ENCODE results near the gene MSMO1. TPM values are rescaled to one million over a fixed set of nuclear protein-coding genes. Genes with fewer than 3 reads are reported as not detected.

Gene MSMO1
- total and polyA plus RNA-seq, 2 of the 8 experiments (the other 6 are each of a cell fraction or from before 2014, with no cell fraction given) = 79.8 to 109 TPM

DNA sequence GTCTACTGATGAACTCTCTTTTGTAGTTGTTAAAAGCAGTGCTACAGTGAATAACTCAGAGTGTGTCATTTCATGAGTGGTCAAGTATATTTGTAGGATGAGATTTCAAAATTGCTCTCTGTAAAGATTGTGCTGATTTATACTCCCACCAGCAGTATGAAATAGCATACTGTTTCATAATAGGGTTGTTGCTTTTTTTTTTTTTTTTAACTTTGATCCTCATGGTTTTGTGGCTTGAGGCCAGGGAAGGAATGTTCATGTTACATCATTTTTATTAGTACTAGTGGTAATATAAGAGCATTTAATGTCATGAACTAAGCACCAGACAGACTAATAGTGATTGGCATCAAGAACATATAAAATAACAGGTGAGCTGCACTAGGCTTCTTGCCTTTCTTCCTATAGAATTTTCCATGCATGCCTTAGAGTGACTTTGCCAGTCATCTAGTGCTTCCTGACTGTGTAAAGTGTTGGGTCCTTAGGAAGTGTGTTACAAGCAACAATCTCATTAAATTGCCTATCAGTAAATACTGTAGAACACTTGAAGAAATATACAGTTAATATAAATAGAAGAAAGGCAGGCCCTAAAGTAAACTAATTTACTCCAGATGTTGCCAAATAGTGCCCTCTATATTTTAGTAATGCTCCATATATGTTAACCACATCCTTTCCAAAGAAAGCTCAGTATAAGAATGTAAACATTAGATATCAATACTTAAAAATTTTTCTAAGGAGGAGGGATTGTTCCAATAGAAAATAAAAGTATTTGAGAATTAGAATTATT is 38.6 kb upstream of the MSMO1 start (continued):
- TF ChIP-seq NRF1 (IDR thresholded peaks at IDR 0.05; ENCODE audit: low read depth, low read length) = no peak
- TF ChIP-seq GABPA (IDR thresholded peaks at IDR 0.05; ENCODE audit: borderline replicate concordance, insufficient read depth, low read length) = no peak
- TF ChIP-seq, protein P1, sequence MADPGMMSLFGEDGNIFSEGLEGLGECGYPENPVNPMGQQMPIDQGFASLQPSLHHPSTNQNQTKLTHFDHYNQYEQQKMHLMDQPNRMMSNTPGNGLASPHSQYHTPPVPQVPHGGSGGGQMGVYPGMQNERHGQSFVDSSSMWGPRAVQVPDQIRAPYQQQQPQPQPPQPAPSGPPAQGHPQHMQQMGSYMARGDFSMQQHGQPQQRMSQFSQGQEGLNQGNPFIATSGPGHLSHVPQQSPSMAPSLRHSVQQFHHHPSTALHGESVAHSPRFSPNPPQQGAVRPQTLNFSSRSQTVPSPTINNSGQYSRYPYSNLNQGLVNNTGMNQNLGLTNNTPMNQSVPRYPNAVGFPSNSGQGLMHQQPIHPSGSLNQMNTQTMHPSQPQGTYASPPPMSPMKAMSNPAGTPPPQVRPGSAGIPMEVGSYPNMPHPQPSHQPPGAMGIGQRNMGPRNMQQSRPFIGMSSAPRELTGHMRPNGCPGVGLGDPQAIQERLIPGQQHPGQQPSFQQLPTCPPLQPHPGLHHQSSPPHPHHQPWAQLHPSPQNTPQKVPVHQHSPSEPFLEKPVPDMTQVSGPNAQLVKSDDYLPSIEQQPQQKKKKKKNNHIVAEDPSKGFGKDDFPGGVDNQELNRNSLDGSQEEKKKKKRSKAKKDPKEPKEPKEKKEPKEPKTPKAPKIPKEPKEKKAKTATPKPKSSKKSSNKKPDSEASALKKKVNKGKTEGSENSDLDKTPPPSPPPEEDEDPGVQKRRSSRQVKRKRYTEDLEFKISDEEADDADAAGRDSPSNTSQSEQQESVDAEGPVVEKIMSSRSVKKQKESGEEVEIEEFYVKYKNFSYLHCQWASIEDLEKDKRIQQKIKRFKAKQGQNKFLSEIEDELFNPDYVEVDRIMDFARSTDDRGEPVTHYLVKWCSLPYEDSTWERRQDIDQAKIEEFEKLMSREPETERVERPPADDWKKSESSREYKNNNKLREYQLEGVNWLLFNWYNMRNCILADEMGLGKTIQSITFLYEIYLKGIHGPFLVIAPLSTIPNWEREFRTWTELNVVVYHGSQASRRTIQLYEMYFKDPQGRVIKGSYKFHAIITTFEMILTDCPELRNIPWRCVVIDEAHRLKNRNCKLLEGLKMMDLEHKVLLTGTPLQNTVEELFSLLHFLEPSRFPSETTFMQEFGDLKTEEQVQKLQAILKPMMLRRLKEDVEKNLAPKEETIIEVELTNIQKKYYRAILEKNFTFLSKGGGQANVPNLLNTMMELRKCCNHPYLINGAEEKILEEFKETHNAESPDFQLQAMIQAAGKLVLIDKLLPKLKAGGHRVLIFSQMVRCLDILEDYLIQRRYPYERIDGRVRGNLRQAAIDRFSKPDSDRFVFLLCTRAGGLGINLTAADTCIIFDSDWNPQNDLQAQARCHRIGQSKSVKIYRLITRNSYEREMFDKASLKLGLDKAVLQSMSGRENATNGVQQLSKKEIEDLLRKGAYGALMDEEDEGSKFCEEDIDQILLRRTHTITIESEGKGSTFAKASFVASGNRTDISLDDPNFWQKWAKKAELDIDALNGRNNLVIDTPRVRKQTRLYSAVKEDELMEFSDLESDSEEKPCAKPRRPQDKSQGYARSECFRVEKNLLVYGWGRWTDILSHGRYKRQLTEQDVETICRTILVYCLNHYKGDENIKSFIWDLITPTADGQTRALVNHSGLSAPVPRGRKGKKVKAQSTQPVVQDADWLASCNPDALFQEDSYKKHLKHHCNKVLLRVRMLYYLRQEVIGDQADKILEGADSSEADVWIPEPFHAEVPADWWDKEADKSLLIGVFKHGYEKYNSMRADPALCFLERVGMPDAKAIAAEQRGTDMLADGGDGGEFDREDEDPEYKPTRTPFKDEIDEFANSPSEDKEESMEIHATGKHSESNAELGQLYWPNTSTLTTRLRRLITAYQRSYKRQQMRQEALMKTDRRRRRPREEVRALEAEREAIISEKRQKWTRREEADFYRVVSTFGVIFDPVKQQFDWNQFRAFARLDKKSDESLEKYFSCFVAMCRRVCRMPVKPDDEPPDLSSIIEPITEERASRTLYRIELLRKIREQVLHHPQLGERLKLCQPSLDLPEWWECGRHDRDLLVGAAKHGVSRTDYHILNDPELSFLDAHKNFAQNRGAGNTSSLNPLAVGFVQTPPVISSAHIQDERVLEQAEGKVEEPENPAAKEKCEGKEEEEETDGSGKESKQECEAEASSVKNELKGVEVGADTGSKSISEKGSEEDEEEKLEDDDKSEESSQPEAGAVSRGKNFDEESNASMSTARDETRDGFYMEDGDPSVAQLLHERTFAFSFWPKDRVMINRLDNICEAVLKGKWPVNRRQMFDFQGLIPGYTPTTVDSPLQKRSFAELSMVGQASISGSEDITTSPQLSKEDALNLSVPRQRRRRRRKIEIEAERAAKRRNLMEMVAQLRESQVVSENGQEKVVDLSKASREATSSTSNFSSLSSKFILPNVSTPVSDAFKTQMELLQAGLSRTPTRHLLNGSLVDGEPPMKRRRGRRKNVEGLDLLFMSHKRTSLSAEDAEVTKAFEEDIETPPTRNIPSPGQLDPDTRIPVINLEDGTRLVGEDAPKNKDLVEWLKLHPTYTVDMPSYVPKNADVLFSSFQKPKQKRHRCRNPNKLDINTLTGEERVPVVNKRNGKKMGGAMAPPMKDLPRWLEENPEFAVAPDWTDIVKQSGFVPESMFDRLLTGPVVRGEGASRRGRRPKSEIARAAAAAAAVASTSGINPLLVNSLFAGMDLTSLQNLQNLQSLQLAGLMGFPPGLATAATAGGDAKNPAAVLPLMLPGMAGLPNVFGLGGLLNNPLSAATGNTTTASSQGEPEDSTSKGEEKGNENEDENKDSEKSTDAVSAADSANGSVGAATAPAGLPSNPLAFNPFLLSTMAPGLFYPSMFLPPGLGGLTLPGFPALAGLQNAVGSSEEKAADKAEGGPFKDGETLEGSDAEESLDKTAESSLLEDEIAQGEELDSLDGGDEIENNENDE (IDR thresholded peaks at IDR 0.05; ENCODE audit: insufficient replicate concordance, low read length) = no peak
- no peak for TF ChIP-seq YY1 (IDR thresholded peaks at IDR 0.05; ENCODE audit: low read depth, low read length)
- TF ChIP-seq TCF12 (IDR thresholded peaks at IDR 0.05; ENCODE audit: low read depth, low read length) = no peak
- TF ChIP-seq, protein P2, sequence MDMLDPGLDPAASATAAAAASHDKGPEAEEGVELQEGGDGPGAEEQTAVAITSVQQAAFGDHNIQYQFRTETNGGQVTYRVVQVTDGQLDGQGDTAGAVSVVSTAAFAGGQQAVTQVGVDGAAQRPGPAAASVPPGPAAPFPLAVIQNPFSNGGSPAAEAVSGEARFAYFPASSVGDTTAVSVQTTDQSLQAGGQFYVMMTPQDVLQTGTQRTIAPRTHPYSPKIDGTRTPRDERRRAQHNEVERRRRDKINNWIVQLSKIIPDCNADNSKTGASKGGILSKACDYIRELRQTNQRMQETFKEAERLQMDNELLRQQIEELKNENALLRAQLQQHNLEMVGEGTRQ (IDR thresholded peaks at IDR 0.05; ENCODE audit: low read length) = no peak
- no peak for TF ChIP-seq POU5F1 (IDR thresholded peaks at IDR 0.05; ENCODE audit: low read depth, low read length)
